Vagina (tissue), 2 donors: Measurements from ENCODE around the gene NTRK1. TPM values are rescaled to one million over a fixed set of nuclear protein-coding genes. Genes with fewer than 3 reads are reported as not detected.

Source experiments
- DNase-seq, 2 donors: peaks; one replicate each; pipeline ENCODE4 v3.0.0-alpha.2; 2017; ENCODE audit errors: extremely low spot score in 2 of 2
- H3K27ac ChIP-seq: fragments of 200-600 bp; sonication (generic); one replicate; pipeline ENCODE4 v1.5.1; 2019
- H3K27me3 ChIP-seq: fragments of 200-600 bp; sonication (generic); one replicate; pipeline ENCODE4 v1.5.1; 2019
- H3K36me3 ChIP-seq, 2 donors: fragments of 200-600 bp; sonication (generic); one replicate each; pipeline ENCODE4 v1.5.1; 2017 to 2019
- H3K4me1 ChIP-seq: fragments of 200-600 bp; sonication (generic); one replicate; pipeline ENCODE4 v1.5.1; 2019
- H3K4me3 ChIP-seq, 2 donors: fragments of 200-600 bp; sonication (generic); 1 replicate in 1 of 2; 2 replicates in 1 of 2; pipeline ENCODE4 v1.5.1; 2016 to 2019
- H3K9me3 ChIP-seq: fragments of 200-600 bp; sonication (generic); one replicate; pipeline ENCODE4 v1.5.1; 2019
- POLR2A ChIP-seq, 2 donors: fragments of 450-650 bp; IDR thresholded peaks; one replicate each; pipeline ENCODE4 v1.6.1; 2017; ENCODE audit warnings: antibody characterized with exemption in 2 of 2, mild to moderate bottlenecking in 2 of 2, moderate library complexity in 2 of 2
- POLR2AphosphoS5 ChIP-seq, 2 donors: sonication (generic); formaldehyde crosslinking; IDR thresholded peaks; one replicate each; pipeline ENCODE4 v1.9.0; 2017; ENCODE audit warnings: antibody characterized with exemption in 2 of 2, mild to moderate bottlenecking in 2 of 2, low read depth in 1 of 2; ENCODE audit not compliant: insufficient read depth in 1 of 2
- intact Hi-C: fragments of 100-400 bp; cut with DNase I; formaldehyde crosslinking; loops from one replicate; pipeline ENCODE4 v1.15.1; 2023
- total RNA-seq: library from RNA; depleted of rRNA; stranded (reverse); fragments of >200 nt; gene quantifications from one replicate; pipeline ENCODE4 v1.2.3, GENCODE V29; 2016
- TF ChIP-seq, protein P1 (sequence below), 3 experiments: fragments of 450-650 bp in 2 of 3; fragments of 200-600 bp in 1 of 3; sonication (generic) in 1 of 3; IDR thresholded peaks; one replicate each; pipeline ENCODE4 v1.5.1; 2017 to 2019; ENCODE audit warnings: antibody characterized with exemption in 3 of 3, mild to moderate bottlenecking in 2 of 3, moderate library complexity in 2 of 3

Gene NTRK1
- total RNA-seq, 1 donor from 2014 or later: 2.9 TPM

DNA sequence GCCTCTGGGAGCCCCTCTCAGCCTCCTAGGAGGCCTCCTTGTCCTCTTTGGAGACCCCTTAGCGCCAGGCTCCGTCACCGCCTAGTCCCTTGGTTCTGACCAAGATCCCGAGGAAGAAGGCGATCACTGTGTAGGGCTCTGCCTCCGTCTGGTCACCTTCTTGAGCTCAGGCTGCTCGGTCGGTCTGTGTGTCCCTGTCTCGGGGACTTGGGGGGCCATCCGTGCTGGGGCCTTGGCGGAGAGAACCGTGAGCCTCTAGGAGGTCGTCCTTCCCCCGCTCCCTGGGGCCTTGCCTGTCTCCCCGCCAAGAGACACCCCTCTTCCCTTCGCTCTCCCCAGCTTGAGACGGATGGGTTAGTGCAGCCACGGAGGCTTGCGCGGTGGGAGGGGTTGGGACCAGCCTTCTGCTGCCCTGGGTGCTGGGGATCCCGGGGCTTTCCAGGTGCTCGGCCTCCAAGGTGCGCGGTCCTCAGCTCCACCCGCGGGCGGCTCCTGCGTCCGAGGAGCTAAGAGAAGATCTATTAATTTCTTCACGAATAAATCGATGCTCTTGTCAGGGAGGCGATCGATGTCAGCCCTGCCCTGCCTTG lies 1.0 kb upstream of the NTRK1 start:
- H3K4me3 ChIP-seq: peak overlapping the region; percentile 40 to 51
- H3K27ac ChIP-seq: peak overlapping the region; percentile 62
- H3K4me1 ChIP-seq: peaks cover 29% of the 10 kb centered on the region
- no peak for DNase-seq
- TF ChIP-seq POLR2AphosphoS5 (IDR thresholded peaks at IDR 0.05; ENCODE audit: insufficient read depth in 1 of 2, low read depth in 1 of 2) (no peak), POLR2A (IDR thresholded peaks at IDR 0.05) (no peak)
- TF ChIP-seq, protein P1, sequence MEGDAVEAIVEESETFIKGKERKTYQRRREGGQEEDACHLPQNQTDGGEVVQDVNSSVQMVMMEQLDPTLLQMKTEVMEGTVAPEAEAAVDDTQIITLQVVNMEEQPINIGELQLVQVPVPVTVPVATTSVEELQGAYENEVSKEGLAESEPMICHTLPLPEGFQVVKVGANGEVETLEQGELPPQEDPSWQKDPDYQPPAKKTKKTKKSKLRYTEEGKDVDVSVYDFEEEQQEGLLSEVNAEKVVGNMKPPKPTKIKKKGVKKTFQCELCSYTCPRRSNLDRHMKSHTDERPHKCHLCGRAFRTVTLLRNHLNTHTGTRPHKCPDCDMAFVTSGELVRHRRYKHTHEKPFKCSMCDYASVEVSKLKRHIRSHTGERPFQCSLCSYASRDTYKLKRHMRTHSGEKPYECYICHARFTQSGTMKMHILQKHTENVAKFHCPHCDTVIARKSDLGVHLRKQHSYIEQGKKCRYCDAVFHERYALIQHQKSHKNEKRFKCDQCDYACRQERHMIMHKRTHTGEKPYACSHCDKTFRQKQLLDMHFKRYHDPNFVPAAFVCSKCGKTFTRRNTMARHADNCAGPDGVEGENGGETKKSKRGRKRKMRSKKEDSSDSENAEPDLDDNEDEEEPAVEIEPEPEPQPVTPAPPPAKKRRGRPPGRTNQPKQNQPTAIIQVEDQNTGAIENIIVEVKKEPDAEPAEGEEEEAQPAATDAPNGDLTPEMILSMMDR (IDR thresholded peaks at IDR 0.05): no peak
- H3K27me3 ChIP-seq: no peaks in the 10 kb centered on the region
- intact Hi-C loops: loop anchor here (5.0 kb wide), 1 partner anchor 52 kb away; no protein-coding TSS in a partner anchor
- H3K36me3 ChIP-seq: no peaks in the 10 kb centered on the region
- no peaks in the 10 kb centered on the region for H3K9me3 ChIP-seq

DNA sequence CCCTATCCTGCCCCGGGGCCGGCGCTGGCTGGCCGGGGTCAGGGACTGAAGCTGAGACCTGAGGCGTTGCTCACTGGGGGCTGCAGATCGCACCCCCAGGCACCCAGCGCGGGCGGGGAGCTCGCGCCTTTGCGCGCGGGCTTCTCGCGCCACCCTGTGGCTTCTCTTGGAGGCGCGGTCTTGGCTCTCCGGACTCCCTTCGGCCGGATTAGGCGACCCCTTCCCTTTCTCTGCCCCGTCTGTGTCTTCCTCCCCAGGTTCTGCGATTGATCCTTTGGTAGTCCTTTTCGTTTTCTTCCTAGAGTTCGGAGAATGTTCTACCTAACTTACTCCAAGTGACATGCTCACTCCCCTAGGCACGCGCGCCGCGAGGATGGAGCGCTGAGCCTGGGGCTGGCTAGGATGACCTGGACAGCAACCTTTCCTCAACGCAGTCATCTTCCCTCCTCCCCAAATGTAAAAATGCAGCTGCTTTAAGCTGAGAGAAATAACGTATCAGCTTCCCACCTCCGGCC lies 495 bp upstream of the NTRK1 start:
- H3K27me3 ChIP-seq: no peaks in the 10 kb centered on the region

DNA sequence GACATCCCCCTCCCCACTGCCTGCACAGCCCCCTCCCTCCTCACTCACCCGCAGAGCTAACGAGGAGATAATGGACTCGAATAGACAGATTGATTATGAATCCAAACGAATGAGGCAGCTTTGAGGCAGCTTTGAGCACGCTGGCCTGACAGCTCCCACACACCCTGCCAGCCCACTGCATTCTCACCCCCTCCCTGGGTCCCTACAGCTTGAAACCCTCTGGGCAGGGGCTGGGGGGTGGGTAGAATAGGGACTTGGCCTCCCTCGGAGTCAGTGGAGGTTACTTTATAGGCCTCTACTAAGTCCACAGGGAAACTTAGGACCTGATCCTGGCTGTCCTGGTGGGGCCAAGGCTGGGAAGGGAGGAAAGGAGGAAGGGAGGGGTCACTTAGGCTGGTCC lies 1.9 kb downstream of the NTRK1 start:
- TF ChIP-seq, protein P1 (IDR thresholded peaks at IDR 0.05): no peak
- TF ChIP-seq POLR2A (IDR thresholded peaks at IDR 0.05): no peak
- TF ChIP-seq POLR2AphosphoS5 (IDR thresholded peaks at IDR 0.05; ENCODE audit: insufficient read depth in 1 of 2, low read depth in 1 of 2): no peak
- no peak for DNase-seq
- H3K9me3 ChIP-seq: no peaks in the 10 kb centered on the region
- no peaks in the 10 kb centered on the region for H3K27me3 ChIP-seq
- no peaks in the 10 kb centered on the region for H3K36me3 ChIP-seq
- no peak overlapping the region for H3K27ac ChIP-seq
- no peak overlapping the region for H3K4me3 ChIP-seq
- intact Hi-C loops: no loop called here
- peaks cover 29% of the 10 kb centered on the region for H3K4me1 ChIP-seq

More for the DNA sequence above, 495 bp upstream of the NTRK1 start:
- TF ChIP-seq POLR2A (IDR thresholded peaks at IDR 0.05) (no peak), POLR2AphosphoS5 (IDR thresholded peaks at IDR 0.05; ENCODE audit: insufficient read depth in 1 of 2, low read depth in 1 of 2) (peak in 1 of 2 donors; percentile 29)
- TF ChIP-seq, protein P1 (IDR thresholded peaks at IDR 0.05): peak; percentile 71 to 85 (median 77)
- no peaks in the 10 kb centered on the region for H3K9me3 ChIP-seq
- peak overlapping the region; percentile 62 for H3K27ac ChIP-seq
- no peaks in the 10 kb centered on the region for H3K36me3 ChIP-seq
- DNase-seq: no peak
- H3K4me3 ChIP-seq: peak overlapping the region; percentile 40 to 51
- intact Hi-C loops: no loop called here
- H3K4me1 ChIP-seq: peaks cover 29% of the 10 kb centered on the region

DNA sequence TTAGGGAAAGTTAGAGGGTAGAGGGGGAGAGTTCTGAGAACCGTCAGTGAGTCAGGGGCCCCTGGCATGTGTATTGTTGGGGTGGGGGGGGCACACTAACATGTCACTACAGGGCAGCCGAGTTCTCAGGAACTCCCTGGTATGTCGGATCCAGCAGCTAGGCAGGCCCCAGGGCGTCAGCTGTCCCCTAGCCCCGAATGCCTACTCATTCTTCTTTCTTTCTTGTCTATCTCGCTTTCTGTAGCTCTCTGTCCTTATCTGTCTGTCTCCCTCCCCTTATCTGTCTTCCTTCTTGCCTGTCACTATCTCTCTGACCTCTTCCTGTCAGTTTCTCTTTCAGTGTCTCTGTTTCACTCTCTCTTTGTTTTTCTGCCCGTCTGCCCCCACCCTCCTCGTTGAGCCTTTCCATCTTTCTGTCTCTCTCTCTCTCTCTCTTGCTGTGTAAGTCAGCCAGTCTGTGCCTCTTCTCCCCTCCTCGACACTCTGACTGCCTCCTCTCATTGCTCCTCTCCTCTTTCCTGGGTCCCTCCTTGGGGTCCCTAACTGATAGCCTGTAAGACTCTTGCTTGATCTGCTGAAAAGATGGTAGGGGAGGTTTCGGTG lies 2.4 kb downstream of the NTRK1 start:
- no peak for DNase-seq
- no peak overlapping the region for H3K4me3 ChIP-seq
- no peaks in the 10 kb centered on the region for H3K36me3 ChIP-seq
- intact Hi-C loops: no loop called here
- H3K27ac ChIP-seq: no peak overlapping the region
- H3K27me3 ChIP-seq: no peaks in the 10 kb centered on the region
- no peaks in the 10 kb centered on the region for H3K9me3 ChIP-seq
- peaks cover 29% of the 10 kb centered on the region for H3K4me1 ChIP-seq
- TF ChIP-seq POLR2A (IDR thresholded peaks at IDR 0.05): no peak
- TF ChIP-seq, protein P1 (IDR thresholded peaks at IDR 0.05): no peak
- no peak for TF ChIP-seq POLR2AphosphoS5 (IDR thresholded peaks at IDR 0.05; ENCODE audit: insufficient read depth in 1 of 2, low read depth in 1 of 2)

DNA sequence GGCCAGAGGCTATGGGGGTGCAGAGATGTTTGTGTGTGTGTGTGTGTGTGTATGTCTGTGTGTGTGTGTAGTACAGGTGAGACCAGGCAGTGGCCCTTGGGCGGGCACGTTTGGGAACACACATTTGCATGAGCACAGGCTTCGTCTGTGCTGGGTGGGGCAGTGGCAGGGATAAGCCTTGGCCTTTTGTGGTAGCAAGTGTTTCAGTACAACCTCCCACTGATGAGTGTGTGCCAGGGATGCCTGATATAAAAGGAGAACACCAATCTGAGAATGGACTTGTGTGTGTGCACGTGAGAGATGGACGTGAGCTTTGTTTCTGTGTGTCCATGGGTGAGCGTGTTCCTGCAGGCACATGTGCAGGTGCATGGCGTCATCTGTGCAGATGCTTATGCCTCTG lies 3.0 kb downstream of the NTRK1 start:
- intact Hi-C loops: no loop called here

More for the DNA sequence above, 3.0 kb downstream of the NTRK1 start:
- Histone ChIP-seq H3K9me3 (no peaks in the 10 kb centered on the region), H3K36me3 (no peaks in the 10 kb centered on the region), H3K4me1 (peaks cover 28% of the 10 kb centered on the region), H3K27me3 (no peaks in the 10 kb centered on the region), H3K4me3 (no peak overlapping the region), H3K27ac (no peak overlapping the region)
- no peak for DNase-seq
- TF ChIP-seq, protein P1 (IDR thresholded peaks at IDR 0.05): no peak
- TF ChIP-seq POLR2A (IDR thresholded peaks at IDR 0.05): no peak
- no peak for TF ChIP-seq POLR2AphosphoS5 (IDR thresholded peaks at IDR 0.05; ENCODE audit: insufficient read depth in 1 of 2, low read depth in 1 of 2)
